SK-N-SH (cell line): ENCODE results near the gene BABAM2. TPM values are rescaled to one million over a fixed set of nuclear protein-coding genes. Genes with fewer than 3 reads are reported as not detected.

ENCODE experiments used
- CTCF ChIA-PET: fragments of 300-600, 350-600 bp; formaldehyde crosslinking; extraction: SDS; loops from one replicate; lab custom pipeline; 2021; lab: Yijun Ruan, JAX
- POLR2A ChIA-PET: fragments of 350-600 bp; sonication (Branson Sonifier 250); formaldehyde crosslinking; extraction: SDS; loops from one replicate; lab custom pipeline; 2020; ENCODE audit warnings: antibody characterized with exemption, inconsistent platforms; lab: Yijun Ruan, JAX
- DNase-seq: peaks from one replicate; pipeline ENCODE4 v3.0.0; 2012
- H2AFZ ChIP-seq: fragments of 200-600 bp; sonication (generic); 2 replicates; pipeline ENCODE4 v1.8.1; 2016; ENCODE audit warnings: antibody characterized with exemption, mild to moderate bottlenecking, low read depth
- H3F3A ChIP-seq: fragments of 200-600 bp; sonication (generic); replicated peaks from 2 replicates; pipeline ENCODE3; 2016; ENCODE audit warnings: antibody characterized with exemption, mild to moderate bottlenecking; ENCODE audit not compliant: insufficient read depth
- H3K27ac ChIP-seq, 2 experiments: fragments of 200-500 bp in 1 of 2; fragments of 200-600 bp in 1 of 2; sonication (Bioruptor generic) in 1 of 2; sonication (generic), shearing (Covaris generic) in 1 of 2; 2 replicates each; pipeline versions ENCODE4 v1.5.1 to v1.6.1; 2014 to 2016; ENCODE audit warnings: low read depth in 2 of 2, inconsistent platforms in 1 of 2, low read length in 1 of 2, mild to moderate bottlenecking in 1 of 2, mixed read lengths in 1 of 2
- H3K27me3 ChIP-seq: fragments of 200-600 bp; sonication (generic), shearing (Covaris generic); 2 replicates; pipeline ENCODE4 v1.6.1; 2016; ENCODE audit warnings: mixed run types; ENCODE audit not compliant: insufficient read depth
- H3K36me3 ChIP-seq, 2 experiments: fragments of 200-500 bp in 1 of 2; fragments of 200-600 bp in 1 of 2; sonication (Bioruptor generic) in 1 of 2; sonication (generic) in 1 of 2; replicated peaks in 1 of 2; 2 replicates each; pipeline versions ENCODE3 to v1.5.1; 2014 to 2016; ENCODE audit warnings: low read length in 1 of 2, mild to moderate bottlenecking in 1 of 2; ENCODE audit not compliant: insufficient read depth in 2 of 2, control insufficient read depth in 1 of 2
- H3K4me1 ChIP-seq, 2 experiments: fragments of 200-500 bp in 1 of 2; fragments of 200-600 bp in 1 of 2; sonication (Bioruptor generic) in 1 of 2; sonication (generic), shearing (Covaris generic) in 1 of 2; 2 replicates each; pipeline versions ENCODE4 v1.5.1 to v1.6.1; 2014 to 2016; ENCODE audit warnings: low read depth in 1 of 2, low read length in 1 of 2, mixed run types in 1 of 2; ENCODE audit not compliant: insufficient read depth in 2 of 2, control insufficient read depth in 1 of 2
- H3K4me2 ChIP-seq: fragments of 200-600 bp; sonication (generic), shearing (Covaris generic); 2 replicates; pipeline ENCODE4 v1.6.1; 2017; ENCODE audit warnings: mixed run types
- H3K4me3 ChIP-seq, 2 experiments: fragments of 200-500 bp in 1 of 2; fragments of 200-600 bp in 1 of 2; sonication (Bioruptor generic) in 1 of 2; sonication (generic), shearing (Covaris generic) in 1 of 2; 2 replicates each; pipeline versions ENCODE4 v1.5.1 to v1.8.1; 2014 to 2016; ENCODE audit warnings: low read depth in 2 of 2, inconsistent platforms in 1 of 2, low read length in 1 of 2, mild to moderate bottlenecking in 1 of 2, mixed read lengths in 1 of 2, moderate library complexity in 1 of 2
- H3K79me2 ChIP-seq: fragments of 200-600 bp; sonication (generic); 2 replicates; pipeline ENCODE4 v1.8.1; 2017; ENCODE audit warnings: mild to moderate bottlenecking; ENCODE audit not compliant: insufficient read depth
- H3K9ac ChIP-seq: fragments of 200-600 bp; sonication (generic); 2 replicates; pipeline ENCODE4 v1.6.1; 2017; ENCODE audit warnings: mixed run types
- H3K9me2 ChIP-seq: fragments of 200-600 bp; sonication (generic); 2 replicates; pipeline ENCODE4 v1.6.1; 2017; ENCODE audit warnings: mixed run types
- H3K9me3 ChIP-seq: fragments of 200-600 bp; sonication (generic); 2 replicates; pipeline ENCODE4 v1.6.1; 2017; ENCODE audit warnings: mixed run types, mild to moderate bottlenecking, moderate library complexity
- H4K20me1 ChIP-seq: fragments of 200-600 bp; sonication (generic); 2 replicates; pipeline ENCODE4 v1.6.1; 2017; ENCODE audit warnings: mild to moderate bottlenecking, mixed run types; ENCODE audit not compliant: insufficient read depth
- CTCF ChIP-seq: fragments of 200-600 bp; sonication (generic); IDR thresholded peaks from 2 replicates; pipeline ENCODE4 v1.6.1; 2017; ENCODE audit warnings: antibody characterized with exemption, mild to moderate bottlenecking, moderate library complexity
- ELF1 ChIP-seq: IDR thresholded peaks from 2 replicates; pipeline ENCODE4 v1.4.0; 2012
- FOXJ3 ChIP-seq: sonication (generic); formaldehyde crosslinking; IDR thresholded peaks from 2 replicates; pipeline ENCODE4 v1.5.1; 2020; ENCODE audit warnings: mild to moderate bottlenecking, missing genetic modification reagents
- GABPA ChIP-seq: IDR thresholded peaks from 2 replicates; pipeline ENCODE4 v1.4.0; 2012; ENCODE audit warnings: low read depth, mild to moderate bottlenecking
- GATA2 ChIP-seq: sonication (generic); formaldehyde crosslinking; IDR thresholded peaks from 2 replicates; pipeline ENCODE4 v1.5.0; 2020; ENCODE audit warnings: mild to moderate bottlenecking, missing genetic modification reagents
- JUND ChIP-seq: IDR thresholded peaks from 2 replicates; pipeline ENCODE4 v1.4.0; 2012
- MAX ChIP-seq: IDR thresholded peaks from 2 replicates; pipeline ENCODE4 v1.4.0; 2012; ENCODE audit warnings: low read depth
- MEF2A ChIP-seq: IDR thresholded peaks from 2 replicates; pipeline ENCODE4 v1.4.0; 2012; ENCODE audit warnings: low read depth, borderline replicate concordance
- MXI1 ChIP-seq: IDR thresholded peaks from 2 replicates; pipeline ENCODE4 v1.6.1; 2012; ENCODE audit warnings: mild to moderate bottlenecking, low read depth, low read length, improper control_type of control experiment
- NFIC ChIP-seq: IDR thresholded peaks from 2 replicates; pipeline ENCODE4 v1.4.0; 2012; ENCODE audit warnings: borderline replicate concordance
- NRF1 ChIP-seq: IDR thresholded peaks from 2 replicates; pipeline ENCODE4 v1.6.1; 2012; ENCODE audit warnings: low read depth, mild to moderate bottlenecking, low read length
- PBX3 ChIP-seq: IDR thresholded peaks from 2 replicates; pipeline ENCODE4; 2012
- RCOR1 ChIP-seq: fragments of 150-350 bp; IDR thresholded peaks from 2 replicates; pipeline ENCODE4 v1.6.1; 2017; ENCODE audit warnings: antibody characterized with exemption, low read length
- RFX5 ChIP-seq: IDR thresholded peaks from 2 replicates; pipeline ENCODE4 v1.6.1; 2012; ENCODE audit warnings: mild to moderate bottlenecking, improper control_type of control experiment, low read length
- RXRA ChIP-seq: IDR thresholded peaks from 2 replicates; pipeline ENCODE4 v1.4.0; 2012; ENCODE audit warnings: low read depth, mild to moderate bottlenecking, borderline replicate concordance
- SMC3 ChIP-seq: IDR thresholded peaks from 2 replicates; pipeline ENCODE4 v1.6.1; 2012; ENCODE audit warnings: low read depth, low read length, improper control_type of control experiment
- USF2 ChIP-seq: fragments of 150-350 bp; IDR thresholded peaks from 2 replicates; pipeline ENCODE4 v1.6.1; 2017; ENCODE audit warnings: antibody characterized with exemption, low read length, low read depth, borderline replicate concordance
- YY1 ChIP-seq: IDR thresholded peaks from 2 replicates; pipeline ENCODE4 v1.4.0; 2012; ENCODE audit warnings: low read depth, mild to moderate bottlenecking
- ZBTB33 ChIP-seq: IDR thresholded peaks from 2 replicates; pipeline ENCODE4 v1.4.0; 2012; ENCODE audit warnings: low read depth, borderline replicate concordance
- WGBS: methylation state at CpG from one replicate; pipeline ENCODE4 v1.1.6; 2017; ENCODE audit warnings: low lambda C conversion rate; 5-methylcytosine and 5-hydroxymethylcytosine counted together
- polyA plus RNA-seq, 3 experiments: library from polyadenylated mRNA; depleted of rRNA; stranded (reverse); fragments of >200 nt; gene quantifications; 2 replicates each; pipeline ENCODE4 v1.2.3, GENCODE V29; 2012

Gene BABAM2
- polyA plus RNA-seq, 1 of the 3 experiments (the other 2 are of a cell fraction) = 34.0 TPM

- Histone ChIP-seq H2AFZ (no peak overlapping the region), H3K4me2 (no peak overlapping the region), H3K9me3 (no peaks in the 10 kb centered on the region), H3K27ac (no peak overlapping the region), H3K36me3 (no peaks in the 10 kb centered on the region), H3K4me1 (peaks cover 10 to 28% of the 10 kb centered on the region in 2 experiments; a peak in 3 of 4 replicates), H4K20me1 (no peaks in the 10 kb centered on the region), H3K9me2 (no peaks in the 10 kb centered on the region), H3K27me3 (no peaks in the 10 kb centered on the region), H3F3A (peaks cover 4% of the 10 kb centered on the region), H3K9ac (no peak overlapping the region), H3K4me3 (no peak overlapping the region), H3K79me2 (no peaks in the 10 kb centered on the region)
- WGBS = 97% methylated on average over 2 of the region's 2 CpGs
- no peak for DNase-seq
- POLR2A ChIA-PET = no interaction called here
- CTCF ChIA-PET = interaction anchor here (0.9 kb wide), 1 partner anchor 10 kb away, joined by 3 read pairs; no protein-coding TSS in a partner anchor
- TF ChIP-seq GABPA (no peak), NFIC (no peak), CTCF (no peak), NRF1 (no peak), USF2 (no peak), MAX (no peak), MEF2A (no peak), MXI1 (no peak), FOXJ3 (CRISPR knock-in tag) (no peak), YY1 (no peak), ELF1 (no peak), RCOR1 (no peak), SMC3 (no peak), JUND (no peak), ZBTB33 (no peak), RFX5 (no peak), RXRA (no peak), PBX3 (no peak), GATA2 (CRISPR knock-in tag) (no peak)
Observed at GRCh38 chr2:28085201-28085600, 194.7 kb downstream of the BABAM2 start.
